Activated naive CD4-positive, alpha-beta T cell treated with anti-CD3 and anti-CD28 coated beads, Interleukin-2, amount 10 ng/mL, durations not matched to agents 7 days and 5 days (primary cell): ENCODE measurements around the gene PITPNB.

Experiments
- CTCF ChIA-PET: fragments of 350-600 bp; sonication (Branson Sonifier 250); formaldehyde crosslinking; loops from one replicate; lab custom pipeline; 2021; ENCODE audit warnings: antibody characterized with exemption; lab: Charles Lee
- DNase-seq: peaks from one replicate; pipeline ENCODE4 v3.0.0-alpha.2; 2020
- H3K27ac Mint-ChIP-seq: one replicate; pipeline ENCODE4 v1.8.0; 2021; ENCODE audit warnings: mild to moderate bottlenecking, moderate library complexity, mixed read lengths
- H3K27me3 Mint-ChIP-seq: one replicate; pipeline ENCODE4 v1.8.0; 2021; ENCODE audit warnings: mild to moderate bottlenecking, mixed read lengths
- H3K36me3 Mint-ChIP-seq: one replicate; pipeline ENCODE4 v1.8.0; 2021; ENCODE audit warnings: mixed read lengths
- H3K4me1 Mint-ChIP-seq: one replicate; pipeline ENCODE4 v1.8.0; 2021; ENCODE audit warnings: mixed read lengths
- H3K4me3 Mint-ChIP-seq: one replicate; pipeline ENCODE4 v1.8.0; 2021; ENCODE audit warnings: mild to moderate bottlenecking, moderate library complexity, mixed read lengths
- H3K9me3 Mint-ChIP-seq: one replicate; pipeline ENCODE4 v1.8.0; 2021; ENCODE audit warnings: mixed read lengths

The PITPNB gene

GRCh38 chr22:27919222-27919941 is at the start of gene PITPNB:
Gene PITPNB, minus strand, starts transcription at chr22:27919256. Its CDS starts 65 bp downstream, at chr22:27919191.
- CTCF ChIA-PET, result interaction anchor here (1.1 to 2.6 kb wide), 4 partner anchors 20 to 39 kb away, joined by 3 to 9 read pairs (median 4); no protein-coding TSS in a partner anchor
- peaks cover 7% of the 10 kb centered on the region for H3K27me3 Mint-ChIP-seq
- H3K27ac Mint-ChIP-seq, result peak within 1 kb of the TSS; percentile 99
- H3K4me3 Mint-ChIP-seq, result peak within 1 kb of the TSS; percentile 100
- peak; percentile 98 for DNase-seq
- H3K4me1 Mint-ChIP-seq, result peaks cover 66% of the 10 kb centered on the region
- H3K36me3 Mint-ChIP-seq, result peaks cover 48% of the 10 kb centered on the region
- no peaks in the 10 kb centered on the region for H3K9me3 Mint-ChIP-seq

- Mint-ChIP-seq H3K4me1 (peaks cover 5% of the 10 kb centered on the region), H3K36me3 (no peaks in the 10 kb centered on the region), H3K9me3 (no peaks in the 10 kb centered on the region), H3K27me3 (no peaks in the 10 kb centered on the region), H3K4me3 (no peak overlapping the region), H3K27ac (no peak overlapping the region)
- DNase-seq, result no peak
- CTCF ChIA-PET, result interaction anchor here (0.5 kb wide), 1 partner anchor 822 kb away, joined by 3 read pairs; no protein-coding TSS in a partner anchor
These were observed 47.4 kb upstream of the PITPNB start for GRCh38 chr22:27966168-27967064.

GRCh38 chr22:27962268-27963044 is 43.4 kb upstream of the PITPNB start:
- Mint-ChIP-seq H3K27me3 (no peaks in the 10 kb centered on the region), H3K9me3 (no peaks in the 10 kb centered on the region), H3K4me3 (no peak overlapping the region), H3K4me1 (peaks cover 5% of the 10 kb centered on the region), H3K27ac (no peak overlapping the region), H3K36me3 (no peaks in the 10 kb centered on the region)
- CTCF ChIA-PET, result interaction anchor here (0.6 kb wide), 1 partner anchor 9 kb away, joined by 3 read pairs; no protein-coding TSS in a partner anchor
- DNase-seq, result no peak

GRCh38 chr22:27961680-27962079 is 42.6 kb upstream of the PITPNB start:
- CTCF ChIA-PET, result interaction anchor here (0.6 kb wide), 1 partner anchor 10 kb away, joined by 3 read pairs; no protein-coding TSS in a partner anchor
- Mint-ChIP-seq H3K4me1 (peaks cover 5% of the 10 kb centered on the region), H3K4me3 (no peak overlapping the region), H3K9me3 (no peaks in the 10 kb centered on the region), H3K27ac (no peak overlapping the region), H3K36me3 (no peaks in the 10 kb centered on the region), H3K27me3 (no peaks in the 10 kb centered on the region)
- DNase-seq, result no peak

- CTCF ChIA-PET, result no interaction called here
- Mint-ChIP-seq H3K4me1 (peaks cover 5% of the 10 kb centered on the region), H3K9me3 (no peaks in the 10 kb centered on the region), H3K27ac (no peak overlapping the region), H3K27me3 (no peaks in the 10 kb centered on the region), H3K36me3 (no peaks in the 10 kb centered on the region), H3K4me3 (no peak overlapping the region)
- DNase-seq, result no peak
These were observed 42.1 kb upstream of the PITPNB start for GRCh38 chr22:27961182-27961581.

GRCh38 chr22:27959335-27960090 is 40.5 kb upstream of the PITPNB start:
- H3K4me1 Mint-ChIP-seq, result peaks cover 5% of the 10 kb centered on the region
- CTCF ChIA-PET, result no interaction called here
- H3K27me3 Mint-ChIP-seq, result no peaks in the 10 kb centered on the region
- no peak for DNase-seq
- H3K9me3 Mint-ChIP-seq, result no peaks in the 10 kb centered on the region
- no peak overlapping the region for H3K4me3 Mint-ChIP-seq
- no peaks in the 10 kb centered on the region for H3K36me3 Mint-ChIP-seq
- no peak overlapping the region for H3K27ac Mint-ChIP-seq

- Mint-ChIP-seq H3K4me3 (no peak overlapping the region), H3K27me3 (no peaks in the 10 kb centered on the region), H3K9me3 (no peaks in the 10 kb centered on the region), H3K4me1 (no peaks in the 10 kb centered on the region), H3K27ac (no peak overlapping the region), H3K36me3 (no peaks in the 10 kb centered on the region)
- CTCF ChIA-PET, result no interaction called here
- DNase-seq, result no peak
These were observed 33.7 kb upstream of the PITPNB start for GRCh38 chr22:27952779-27953178.

- H3K4me1 Mint-ChIP-seq, result no peaks in the 10 kb centered on the region
- no peak overlapping the region for H3K27ac Mint-ChIP-seq
- no peaks in the 10 kb centered on the region for H3K36me3 Mint-ChIP-seq
- no peaks in the 10 kb centered on the region for H3K9me3 Mint-ChIP-seq
- CTCF ChIA-PET, result no interaction called here
- no peaks in the 10 kb centered on the region for H3K27me3 Mint-ChIP-seq
- no peak for DNase-seq
- H3K4me3 Mint-ChIP-seq, result no peak overlapping the region
These were observed 33.0 kb upstream of the PITPNB start for GRCh38 chr22:27952091-27952490.

- no peaks in the 10 kb centered on the region for H3K4me1 Mint-ChIP-seq
These were observed 30.4 kb upstream of the PITPNB start for GRCh38 chr22:27949421-27949820.

GRCh38 chr22:27948569-27948968 is 29.5 kb upstream of the PITPNB start:
- H3K27me3 Mint-ChIP-seq, result no peaks in the 10 kb centered on the region
- no peak for DNase-seq
- H3K9me3 Mint-ChIP-seq, result no peaks in the 10 kb centered on the region
- CTCF ChIA-PET, result no interaction called here
- no peaks in the 10 kb centered on the region for H3K36me3 Mint-ChIP-seq
- no peak overlapping the region for H3K27ac Mint-ChIP-seq
- H3K4me3 Mint-ChIP-seq, result no peak overlapping the region
- H3K4me1 Mint-ChIP-seq, result no peaks in the 10 kb centered on the region

More at GRCh38 chr22:27949421-27949820, 30.4 kb upstream of the PITPNB start:
- H3K4me3 Mint-ChIP-seq, result no peak overlapping the region
- CTCF ChIA-PET, result no interaction called here
- DNase-seq, result no peak
- no peak overlapping the region for H3K27ac Mint-ChIP-seq
- no peaks in the 10 kb centered on the region for H3K27me3 Mint-ChIP-seq
- no peaks in the 10 kb centered on the region for H3K9me3 Mint-ChIP-seq
- H3K36me3 Mint-ChIP-seq, result no peaks in the 10 kb centered on the region

GRCh38 chr22:27947448-27947847 is 28.4 kb upstream of the PITPNB start:
- H3K9me3 Mint-ChIP-seq, result no peaks in the 10 kb centered on the region
- H3K27me3 Mint-ChIP-seq, result no peaks in the 10 kb centered on the region
- no peak overlapping the region for H3K27ac Mint-ChIP-seq
- CTCF ChIA-PET, result no interaction called here
- no peaks in the 10 kb centered on the region for H3K36me3 Mint-ChIP-seq
- no peak for DNase-seq
- no peaks in the 10 kb centered on the region for H3K4me1 Mint-ChIP-seq
- H3K4me3 Mint-ChIP-seq, result no peak overlapping the region

GRCh38 chr22:27941143-27941542 is 22.1 kb upstream of the PITPNB start:
- Mint-ChIP-seq H3K9me3 (no peaks in the 10 kb centered on the region), H3K4me3 (no peak overlapping the region), H3K27ac (no peak overlapping the region), H3K27me3 (no peaks in the 10 kb centered on the region), H3K36me3 (peaks cover 3% of the 10 kb centered on the region), H3K4me1 (no peaks in the 10 kb centered on the region)
- no peak for DNase-seq
- CTCF ChIA-PET, result no interaction called here

- CTCF ChIA-PET, result interaction anchor here (1.2 to 1.4 kb wide), 2 partner anchors 51 to 58 kb away, joined by 3 to 5 read pairs; no protein-coding TSS in a partner anchor
- H3K27me3 Mint-ChIP-seq, result no peaks in the 10 kb centered on the region
- H3K4me1 Mint-ChIP-seq, result no peaks in the 10 kb centered on the region
- DNase-seq, result no peak
- H3K4me3 Mint-ChIP-seq, result no peak overlapping the region
- no peaks in the 10 kb centered on the region for H3K9me3 Mint-ChIP-seq
- peaks cover 6% of the 10 kb centered on the region for H3K36me3 Mint-ChIP-seq
- H3K27ac Mint-ChIP-seq, result no peak overlapping the region
These were observed 18.4 kb upstream of the PITPNB start for GRCh38 chr22:27937453-27937852.
